Tibial nerve (tissue), 4 donors: ENCODE results near the gene IFNA5. TPM values are rescaled to one million over a fixed set of nuclear protein-coding genes. Genes with fewer than 3 reads are reported as not detected.

Experiments
- DNase-seq, 2 donors: peaks; one replicate each; pipeline ENCODE4 v3.0.0-alpha.2; 2019; ENCODE audit warnings: low spot score in 2 of 2
- H3K27ac ChIP-seq, 4 donors: fragments of 200-600 bp; sonication (generic) in 3 of 4; one replicate each; pipeline ENCODE4 v1.5.1; 2017 to 2019; ENCODE audit warnings: mild to moderate bottlenecking in 1 of 4
- H3K27me3 ChIP-seq, 2 donors: fragments of 200-600 bp; sonication (generic) in 1 of 2; one replicate each; pipeline versions ENCODE4 v1.5.1 to v1.6.0; 2017 to 2019
- H3K36me3 ChIP-seq, 3 donors: fragments of 200-600 bp; sonication (generic); one replicate each; pipeline ENCODE4 v1.5.1; 2018 to 2019
- H3K4me1 ChIP-seq, 4 donors: fragments of 200-600 bp; sonication (generic) in 3 of 4; one replicate each; pipeline ENCODE4 v1.5.1; 2017 to 2019
- H3K4me3 ChIP-seq, 4 donors: fragments of 200-600 bp; sonication (generic) in 3 of 4; one replicate each; pipeline ENCODE4 v1.5.1; 2017 to 2019; ENCODE audit warnings: mild to moderate bottlenecking in 1 of 4, moderate library complexity in 1 of 4
- H3K9me3 ChIP-seq, 4 donors: fragments of 200-600 bp; sonication (generic) in 3 of 4; one replicate each; pipeline ENCODE4 v1.5.1; 2017 to 2019
- CTCF ChIP-seq, 5 experiments: fragments of 200-600 bp in 3 of 5; fragments of 450-650 bp in 2 of 5; sonication (generic) in 3 of 5; IDR thresholded peaks; one replicate each; pipeline ENCODE4 v1.5.1; 2016 to 2019; ENCODE audit warnings: antibody characterized with exemption in 5 of 5, mild to moderate bottlenecking in 3 of 5, moderate library complexity in 2 of 5
- EP300 ChIP-seq, 2 donors: sonication (generic); formaldehyde crosslinking; IDR thresholded peaks; one replicate each; pipeline ENCODE4 v1.6.1; 2017; ENCODE audit warnings: antibody characterized with exemption in 2 of 2, mild to moderate bottlenecking in 1 of 2
- POLR2A ChIP-seq, 2 donors: fragments of 450-650 bp; IDR thresholded peaks; one replicate each; pipeline ENCODE4 v1.6.1; 2017; ENCODE audit warnings: antibody characterized with exemption in 2 of 2, mild to moderate bottlenecking in 2 of 2, moderate library complexity in 2 of 2
- WGBS, 2 donors: methylation state at CpG; one replicate each; pipeline ENCODE4 v1.1.5; 2018; 5-methylcytosine and 5-hydroxymethylcytosine counted together
- total RNA-seq, 4 donors: library from RNA; depleted of rRNA; stranded (reverse); fragments of >200 nt; gene quantifications; one replicate each; pipeline ENCODE4 v1.1.0, GENCODE V29; 2016

IFNA5 gene
- total RNA-seq, 4 donors from 2014 or later: 0.90 TPM; not detected in 3

GRCh38 chr9:21294364-21294774 lies 10.7 kb downstream of the IFNA5 start:
- 70 to 75% methylated on average over 1 of the region's 1 CpG for WGBS, 2 donors
- no peak for DNase-seq
- TF ChIP-seq CTCF (IDR thresholded peaks at IDR 0.05) (no peak), EP300 (IDR thresholded peaks at IDR 0.05) (no peak), POLR2A (IDR thresholded peaks at IDR 0.05) (no peak)
- no peaks in the 10 kb centered on the region for H3K36me3 ChIP-seq
- no peaks in the 10 kb centered on the region for H3K27me3 ChIP-seq
- no peak overlapping the region for H3K4me3 ChIP-seq
- no peaks in the 10 kb centered on the region for H3K9me3 ChIP-seq
- H3K4me1 ChIP-seq: no peaks in the 10 kb centered on the region
- H3K27ac ChIP-seq: no peak overlapping the region

GRCh38 chr9:21289848-21290247 lies 15.3 kb downstream of the IFNA5 start:
- TF ChIP-seq POLR2A (IDR thresholded peaks at IDR 0.05) (no peak), EP300 (IDR thresholded peaks at IDR 0.05) (no peak), CTCF (IDR thresholded peaks at IDR 0.05) (no peak)
- 46 to 52% methylated on average over 2 of the region's 2 CpGs for WGBS, 2 donors
- Histone ChIP-seq H3K27ac (no peak overlapping the region), H3K36me3 (no peaks in the 10 kb centered on the region), H3K4me1 (no peaks in the 10 kb centered on the region), H3K9me3 (peaks cover 0 to 11% (median 0%) of the 10 kb centered on the region in 4 donors), H3K4me3 (no peak overlapping the region), H3K27me3 (no peaks in the 10 kb centered on the region)
- DNase-seq: no peak

GRCh38 chr9:21287280-21287679 lies 17.8 kb downstream of the IFNA5 start:
- H3K4me1 ChIP-seq: no peaks in the 10 kb centered on the region
- WGBS, 2 donors: 81 to 83% methylated on average over 3 of the region's 3 CpGs

GRCh38 chr9:21286659-21287058 lies 18.5 kb downstream of the IFNA5 start:
- Histone ChIP-seq H3K27ac (no peak overlapping the region), H3K9me3 (peaks cover 0 to 11% (median 0%) of the 10 kb centered on the region in 4 donors), H3K27me3 (no peaks in the 10 kb centered on the region), H3K4me1 (no peaks in the 10 kb centered on the region), H3K4me3 (no peak overlapping the region), H3K36me3 (no peaks in the 10 kb centered on the region)
- WGBS, 2 donors: 77 to 85% methylated on average over 5 of the region's 5 CpGs
- no peak for DNase-seq
- TF ChIP-seq CTCF (IDR thresholded peaks at IDR 0.05) (no peak), POLR2A (IDR thresholded peaks at IDR 0.05) (no peak)

More at GRCh38 chr9:21287280-21287679, 17.8 kb downstream of the IFNA5 start:
- no peaks in the 10 kb centered on the region for H3K36me3 ChIP-seq
- H3K4me3 ChIP-seq: no peak overlapping the region
- no peaks in the 10 kb centered on the region for H3K27me3 ChIP-seq
- DNase-seq: no peak
- no peak overlapping the region for H3K27ac ChIP-seq
- no peak for TF ChIP-seq CTCF (IDR thresholded peaks at IDR 0.05)
- peaks cover 0 to 11% (median 0%) of the 10 kb centered on the region in 4 donors for H3K9me3 ChIP-seq

GRCh38 chr9:21286099-21286498 lies 19.0 kb downstream of the IFNA5 start:
- no peak overlapping the region for H3K4me3 ChIP-seq
- no peaks in the 10 kb centered on the region for H3K4me1 ChIP-seq
- H3K9me3 ChIP-seq: peaks cover 0 to 11% (median 0%) of the 10 kb centered on the region in 4 donors
- 82 to 96% methylated on average over 5 of the region's 5 CpGs for WGBS, 2 donors
- no peak overlapping the region for H3K27ac ChIP-seq
- DNase-seq: no peak
- no peak for TF ChIP-seq CTCF (IDR thresholded peaks at IDR 0.05)
- no peak for TF ChIP-seq POLR2A (IDR thresholded peaks at IDR 0.05)
- TF ChIP-seq EP300 (IDR thresholded peaks at IDR 0.05): no peak
- H3K27me3 ChIP-seq: no peaks in the 10 kb centered on the region
- no peaks in the 10 kb centered on the region for H3K36me3 ChIP-seq
